ENCODE data around the gene MAPK10.

- TF ChIP-seq EZH2 (IDR thresholded peaks at IDR 0.05; ENCODE audit: borderline replicate concordance, low read depth, low read length): no peak
- no peak for TF ChIP-seq MAZ (CRISPR knock-in tag; conservative IDR thresholded peaks at IDR 0.05 in 1 of 2, IDR thresholded peaks at IDR 0.05 in 1 of 2)
Observed at GRCh38 chr4:86100539-86101215, 259.2 kb downstream of the MAPK10 start.
